GM19099 (cell line): Measurements from ENCODE around the gene PRR23E.

Experiments used
- POLR2A ChIP-seq: IDR thresholded peaks from 3 replicates; pipeline ENCODE4 v1.6.1; 2011; ENCODE audit warnings: low read depth; ENCODE audit not compliant: insufficient read length; ENCODE audit errors: extremely low read depth

The PRR23E gene

GRCh38 chr3:127172211-127172610 lies 20.7 kb upstream of the PRR23E start:
- no peak for TF ChIP-seq POLR2A

- no peak for TF ChIP-seq POLR2A
Observed at GRCh38 chr3:127172781-127173515, 20.0 kb upstream of the PRR23E start.

- no peak for TF ChIP-seq POLR2A
Observed at GRCh38 chr3:127173516-127174166, 19.3 kb upstream of the PRR23E start.

- no peak for TF ChIP-seq POLR2A
Observed at GRCh38 chr3:127174284-127174683, 18.6 kb upstream of the PRR23E start.

GRCh38 chr3:127174715-127175140 lies 18.2 kb upstream of the PRR23E start:
- no peak for TF ChIP-seq POLR2A

- no peak for TF ChIP-seq POLR2A
Observed at GRCh38 chr3:127175272-127175671, 17.7 kb upstream of the PRR23E start.

GRCh38 chr3:127177226-127177625 lies 15.7 kb upstream of the PRR23E start:
- no peak for TF ChIP-seq POLR2A

- TF ChIP-seq POLR2A = no peak
Observed at GRCh38 chr3:127180859-127181258, 12.1 kb upstream of the PRR23E start.

- no peak for TF ChIP-seq POLR2A
Observed at GRCh38 chr3:127182431-127182830, 10.5 kb upstream of the PRR23E start.

GRCh38 chr3:127182848-127183714 lies 9.8 kb upstream of the PRR23E start:
- TF ChIP-seq POLR2A = no peak

GRCh38 chr3:127183931-127184869 lies 8.7 kb upstream of the PRR23E start:
- TF ChIP-seq POLR2A = no peak

- no peak for TF ChIP-seq POLR2A
Observed at GRCh38 chr3:127184870-127185216, 8.1 kb upstream of the PRR23E start.

GRCh38 chr3:127185268-127185667 lies 7.7 kb upstream of the PRR23E start:
- no peak for TF ChIP-seq POLR2A

GRCh38 chr3:127185962-127186674 lies 6.8 kb upstream of the PRR23E start:
- TF ChIP-seq POLR2A = no peak
